Psoas muscle (tissue), 8 donors: ENCODE results near the gene COBL. TPM values are rescaled to one million over a fixed set of nuclear protein-coding genes. Genes with fewer than 3 reads are reported as not detected.
A peak's percentile ranks its signal among the peaks of the same experiment; 100 is the strongest.

Experiments
- ATAC-seq, 4 donors: fragments of 200-7000 bp; cut with Tn5 transposase; one replicate each; pipeline ENCODE4 v1.9.1; 2020; ENCODE audit warnings: moderate library complexity in 3 of 4, mild to moderate bottlenecking in 2 of 4
- DNase-seq, 2 donors: peaks; one replicate each; pipeline ENCODE4 v3.0.0-alpha.2; 2020
- H3K27ac ChIP-seq: fragments of 200-600 bp; one replicate; pipeline ENCODE4 v1.8.0; 2022
- H3K27me3 ChIP-seq, 3 donors: fragments of 200-600 bp in 1 of 3; one replicate each; pipeline versions ENCODE4 v1.6.1 to v1.8.0; 2013 to 2022; ENCODE audit warnings: low read length in 2 of 3, mild to moderate bottlenecking in 2 of 3, moderate library complexity in 1 of 3; ENCODE audit not compliant: insufficient read depth in 3 of 3
- H3K36me3 ChIP-seq, 2 donors: fragments of 200-600 bp in 1 of 2; one replicate each; pipeline versions ENCODE4 v1.6.1 to v1.8.0; 2013 to 2022; ENCODE audit warnings: low read depth in 1 of 2, mild to moderate bottlenecking in 1 of 2, moderate library complexity in 1 of 2; ENCODE audit not compliant: insufficient read depth in 1 of 2
- H3K4me1 ChIP-seq: fragments of 200-600 bp; one replicate; pipeline ENCODE4 v1.8.0; 2022
- H3K4me3 ChIP-seq: fragments of 200-600 bp; one replicate; pipeline ENCODE4 v1.8.0; 2022; ENCODE audit warnings: mild to moderate bottlenecking
- H3K9me3 ChIP-seq: fragments of 200-600 bp; one replicate; pipeline ENCODE4 v1.8.0; 2022
- WGBS, 3 donors: extraction: QIAGEN DNeasy Blood & Tissue Kit; methylation state at CpG; one replicate each; pipeline versions ENCODE4 v1.1.6 to v1.1.7; 2013; 5-methylcytosine and 5-hydroxymethylcytosine counted together
- intact Hi-C, 2 donors: fragments of 100-400 bp; cut with DNase I; formaldehyde crosslinking; loops; one replicate each; pipeline versions ENCODE4 v1.11.0 to v1.14.2; 2022
- polyA plus RNA-seq, 3 donors: library from polyadenylated mRNA; stranded (reverse); fragments of 200-250 nt; gene quantifications; one replicate each; pipeline ENCODE4 v1.2.3, GENCODE V29; 2013
- total RNA-seq, 4 donors: library from RNA; stranded (reverse); fragmentation: NEBNext Ultra II Directional in 2 of 4; extraction: Animal tissue kit (Norgen Biotek cat#: 25700) in 2 of 4; gene quantifications; one replicate each; pipeline versions ENCODE4 v1.2.1 to v1.2.4, GENCODE V29; 2021 to 2023
- TF ChIP-seq, protein P1 (sequence below): fragments of 200-600 bp; IDR thresholded peaks from one replicate; pipeline ENCODE4 v1.8.0; 2022; ENCODE audit warnings: antibody characterized with exemption
- donor health status: healthy with polysubstance abuse.
- donor health status: DM: no; HTN: no; CAD: no; lungs with moderate emphysema.
- donor health status: Bipolar disorder and iron deficiency.
- donor health status: healthy.
- donor health status: DM: yes; HTN: yes; CAD: no.
- donor health status: DM: no; HTN: no; CAD: no.
- donor health status: DM: no; HTN: no; CAD: no.
- donor health status: DM: yes; HTN: yes; CAD: no.

Gene COBL
- total and polyA plus RNA-seq, 7 donors = 57.5 to 139 (median 115) TPM

DNA sequence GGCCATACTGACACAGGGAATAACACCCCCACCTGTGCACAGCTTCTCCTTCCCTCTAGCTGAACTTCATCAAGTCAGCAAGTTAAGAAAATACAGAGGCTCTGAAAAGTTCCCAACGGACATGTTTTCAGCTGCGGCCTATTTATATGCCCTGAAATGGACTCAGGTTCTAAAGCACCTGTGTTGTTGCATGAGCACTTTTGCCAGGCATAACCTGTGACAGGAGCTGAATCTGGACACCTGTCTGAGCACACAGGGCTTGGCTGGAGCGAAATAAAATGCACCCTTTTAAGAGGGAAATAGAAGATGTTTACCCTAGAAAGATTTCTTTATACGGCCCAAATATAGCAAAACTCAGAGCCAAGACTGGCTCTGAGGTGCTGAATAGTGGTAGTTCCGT lies 46.7 kb downstream of the COBL start:
- Histone ChIP-seq H3K9me3 (no peaks in the 10 kb centered on the region), H3K27ac (no peak overlapping the region), H3K36me3 (no peaks in the 10 kb centered on the region), H3K4me1 (peaks cover 11% of the 10 kb centered on the region), H3K27me3 (no peaks in the 10 kb centered on the region), H3K4me3 (no peak overlapping the region)
- intact Hi-C loops = no loop called here
- 57 to 77% (median 66%) methylated on average over 5 of the region's 5 CpGs for WGBS, 3 donors
- ATAC-seq (no peak), DNase-seq (no peak)
- TF ChIP-seq, protein P1, sequence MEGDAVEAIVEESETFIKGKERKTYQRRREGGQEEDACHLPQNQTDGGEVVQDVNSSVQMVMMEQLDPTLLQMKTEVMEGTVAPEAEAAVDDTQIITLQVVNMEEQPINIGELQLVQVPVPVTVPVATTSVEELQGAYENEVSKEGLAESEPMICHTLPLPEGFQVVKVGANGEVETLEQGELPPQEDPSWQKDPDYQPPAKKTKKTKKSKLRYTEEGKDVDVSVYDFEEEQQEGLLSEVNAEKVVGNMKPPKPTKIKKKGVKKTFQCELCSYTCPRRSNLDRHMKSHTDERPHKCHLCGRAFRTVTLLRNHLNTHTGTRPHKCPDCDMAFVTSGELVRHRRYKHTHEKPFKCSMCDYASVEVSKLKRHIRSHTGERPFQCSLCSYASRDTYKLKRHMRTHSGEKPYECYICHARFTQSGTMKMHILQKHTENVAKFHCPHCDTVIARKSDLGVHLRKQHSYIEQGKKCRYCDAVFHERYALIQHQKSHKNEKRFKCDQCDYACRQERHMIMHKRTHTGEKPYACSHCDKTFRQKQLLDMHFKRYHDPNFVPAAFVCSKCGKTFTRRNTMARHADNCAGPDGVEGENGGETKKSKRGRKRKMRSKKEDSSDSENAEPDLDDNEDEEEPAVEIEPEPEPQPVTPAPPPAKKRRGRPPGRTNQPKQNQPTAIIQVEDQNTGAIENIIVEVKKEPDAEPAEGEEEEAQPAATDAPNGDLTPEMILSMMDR = no peak

DNA sequence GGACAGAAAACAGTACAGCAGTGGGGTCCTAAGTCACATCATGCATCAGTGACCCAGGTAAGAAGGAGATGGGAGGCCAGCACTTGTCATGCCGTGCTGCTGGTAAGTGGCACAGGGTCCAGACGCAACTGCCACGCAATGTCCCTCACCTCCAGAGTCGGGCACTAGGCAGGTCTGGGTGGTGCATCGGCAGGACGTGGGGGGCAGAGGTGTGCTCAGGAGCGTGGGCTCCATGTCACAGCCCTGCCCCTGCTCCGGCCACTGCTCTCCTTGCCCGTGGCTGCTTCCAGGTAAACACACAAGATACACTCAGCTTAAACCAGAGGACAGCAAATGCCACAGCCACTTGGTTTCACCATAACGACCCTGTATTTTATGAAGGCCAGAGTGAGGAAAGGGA lies 47.3 kb downstream of the COBL start:
- no peak for DNase-seq
- H3K27me3 ChIP-seq = no peaks in the 10 kb centered on the region
- no peak overlapping the region for H3K4me3 ChIP-seq
- TF ChIP-seq, protein P1 = no peak
- no peak overlapping the region for H3K27ac ChIP-seq
- ATAC-seq = no peak
- 85 to 93% (median 86%) methylated on average over 10 of the region's 10 CpGs for WGBS, 3 donors
- no peaks in the 10 kb centered on the region for H3K9me3 ChIP-seq
- H3K4me1 ChIP-seq = peaks cover 14% of the 10 kb centered on the region
- no peaks in the 10 kb centered on the region for H3K36me3 ChIP-seq
- intact Hi-C loops = no loop called here

DNA sequence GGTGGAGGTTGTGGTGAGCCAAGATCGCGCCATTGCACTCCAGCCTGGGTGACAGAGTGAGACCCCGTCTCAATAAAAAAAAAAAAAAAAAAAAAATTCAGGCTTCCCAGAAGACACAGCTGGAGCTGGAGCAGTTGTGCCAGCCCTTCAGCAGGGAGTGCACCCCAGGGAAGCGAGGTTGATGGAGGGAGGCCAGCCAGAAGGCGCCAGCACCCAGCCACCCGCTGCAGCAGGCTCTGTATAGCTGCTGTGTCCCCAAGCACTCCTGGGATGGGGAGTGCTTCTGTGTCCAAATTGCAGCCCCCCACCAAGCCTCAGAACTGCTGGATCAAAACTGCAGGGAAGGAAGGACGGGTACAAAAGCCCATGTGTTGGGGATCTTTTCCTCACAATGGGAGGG lies 47.8 kb downstream of the COBL start:
- H3K36me3 ChIP-seq = no peaks in the 10 kb centered on the region
- TF ChIP-seq, protein P1 = no peak
- no peak overlapping the region for H3K27ac ChIP-seq
- 83 to 90% (median 87%) methylated on average over 4 to 7 of the region's 7 CpGs for WGBS, 3 donors
- intact Hi-C loops = no loop called here
- DNase-seq = no peak
- no peaks in the 10 kb centered on the region for H3K27me3 ChIP-seq
- H3K4me3 ChIP-seq = no peak overlapping the region
- H3K4me1 ChIP-seq = peaks cover 19% of the 10 kb centered on the region
- H3K9me3 ChIP-seq = no peaks in the 10 kb centered on the region
- ATAC-seq = no peak

DNA sequence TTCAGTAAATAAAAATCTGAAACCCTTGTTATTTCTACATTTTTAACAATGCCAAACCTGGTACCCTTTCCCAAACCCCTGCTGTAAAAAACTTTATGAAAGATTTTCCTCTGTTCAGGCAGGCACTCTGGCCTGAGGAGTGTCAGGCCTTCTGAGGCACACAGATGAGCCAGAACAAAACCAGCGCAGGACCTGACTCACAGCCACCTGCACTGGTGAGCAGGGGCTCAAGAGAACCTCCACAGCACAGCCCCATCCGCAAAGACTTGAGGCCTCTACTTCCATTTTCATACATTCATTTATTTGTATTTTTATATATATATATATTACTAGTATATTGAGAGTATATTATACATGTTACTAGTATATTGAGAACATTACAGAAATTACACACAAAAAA lies 49.4 kb downstream of the COBL start:
- Histone ChIP-seq H3K27me3 (no peaks in the 10 kb centered on the region), H3K4me1 (peaks cover 30% of the 10 kb centered on the region), H3K9me3 (no peaks in the 10 kb centered on the region), H3K36me3 (no peaks in the 10 kb centered on the region), H3K4me3 (no peak overlapping the region), H3K27ac (no peak overlapping the region)
- TF ChIP-seq, protein P1 = no peak
- ATAC-seq (no peak), DNase-seq (no peak)
- intact Hi-C loops = no loop called here
- WGBS, 3 donors = 89 to 97% (median 94%) methylated on average over 2 of the region's 2 CpGs

DNA sequence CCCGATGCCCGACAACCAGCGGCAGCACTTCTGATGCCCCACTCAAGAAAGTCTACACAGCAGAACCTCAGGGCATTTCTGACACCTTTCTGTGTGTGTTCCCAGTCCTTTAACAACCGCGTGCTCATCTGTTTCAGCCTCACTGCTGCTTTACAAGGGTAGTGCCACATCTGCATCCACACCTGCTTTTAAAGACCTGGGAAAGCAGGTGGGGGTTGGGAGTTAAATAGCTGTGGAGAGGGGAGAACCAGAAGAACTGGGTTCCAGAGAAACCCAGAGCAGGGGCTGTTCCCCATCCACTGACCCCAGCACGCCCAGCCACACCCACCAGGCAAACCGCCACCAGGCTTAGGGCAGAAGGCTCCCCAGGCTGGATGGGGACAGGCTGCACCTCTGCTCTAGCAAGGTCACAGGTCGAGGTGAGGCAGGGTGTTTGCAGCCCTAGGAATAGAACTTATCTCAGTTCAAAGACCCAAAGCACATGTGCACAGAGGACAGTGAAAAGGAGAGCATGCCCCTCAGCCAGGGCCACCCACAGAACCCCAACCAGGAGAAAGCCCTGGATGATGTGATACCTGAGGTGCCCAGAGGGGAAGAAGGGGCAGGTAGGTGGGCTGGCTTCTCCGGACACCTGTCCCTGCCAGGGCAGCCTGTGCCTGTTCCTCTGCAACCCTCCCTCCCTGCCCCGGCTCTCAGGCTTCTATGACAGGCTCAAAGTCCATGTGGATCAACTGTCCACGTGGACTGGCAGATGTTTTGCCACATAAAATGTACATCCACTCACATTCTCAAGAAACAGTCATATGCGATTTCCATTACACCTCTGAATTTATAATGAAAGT lies 51.3 kb downstream of the COBL start:
- intact Hi-C loops = no loop called here
- DNase-seq (no peak), ATAC-seq (peak in 2 of 4 donors; percentile 13 to 18)
- TF ChIP-seq, protein P1 = no peak
- H3K4me3 ChIP-seq = no peak overlapping the region
- H3K27ac ChIP-seq = no peak overlapping the region
- no peaks in the 10 kb centered on the region for H3K9me3 ChIP-seq
- 77 to 84% (median 80%) methylated on average over 12 of the region's 12 CpGs for WGBS, 3 donors
- no peaks in the 10 kb centered on the region for H3K36me3 ChIP-seq
- peaks cover 45% of the 10 kb centered on the region for H3K4me1 ChIP-seq
- no peaks in the 10 kb centered on the region for H3K27me3 ChIP-seq
